Measurements from ENCODE around the gene KIT.

- TF ChIP-seq TCF7L2 (IDR thresholded peaks at IDR 0.05; ENCODE audit: low read depth, low read length) (peak; percentile 44; the same call in 1 of the 2 replicates), CTCF (IDR thresholded peaks at IDR 0.05) (peak; percentile 26), REST (IDR thresholded peaks at IDR 0.05; ENCODE audit: insufficient read depth in 1 of 2, low read depth in 2 of 2, low read length in 1 of 2) (no peak), SIN3A (IDR thresholded peaks at IDR 0.05; ENCODE audit: borderline replicate concordance, insufficient read depth, low read depth, low read length) (no peak)
These were observed 716 bp downstream of the KIT start for GRCh38 chr4:54658252-54659093.
